NT2/D1 (cell line): ENCODE results near the gene C3orf80.
"Not testable (repeated sequence)": the region's sequence is repeated elsewhere in the genome, so short reads cannot be mapped to it uniquely, and the experiment has no call there.

Experiments
- SUZ12 ChIP-seq: IDR thresholded peaks from 2 replicates; pipeline ENCODE4 v1.6.1; 2011; ENCODE audit not compliant: insufficient read length, insufficient read depth; ENCODE audit errors: extremely low read depth
- YY1 ChIP-seq: IDR thresholded peaks from 2 replicates; pipeline ENCODE4 v1.6.1; 2011; ENCODE audit not compliant: insufficient read length, insufficient read depth
- ZNF274 ChIP-seq: IDR thresholded peaks from 2 replicates; pipeline ENCODE4 v1.6.1; 2011; ENCODE audit warnings: mild to moderate bottlenecking, low read depth, low read length

GRCh38 chr3:160204396-160205011 lies 20.7 kb upstream of the C3orf80 start:
- not testable (repeated sequence) for TF ChIP-seq ZNF274, YY1, SUZ12
